ENCODE results near the gene MUSTN1. TPM values are rescaled to one million over a fixed set of nuclear protein-coding genes. Genes with fewer than 3 reads are reported as not detected.

The MUSTN1 gene
- total RNA-seq, 5 donors from 2014 or later (not counting 1 experiment from before 2014, with no cell fraction given) = 1.6 to 10.2 (median 4.1) TPM

DNA sequence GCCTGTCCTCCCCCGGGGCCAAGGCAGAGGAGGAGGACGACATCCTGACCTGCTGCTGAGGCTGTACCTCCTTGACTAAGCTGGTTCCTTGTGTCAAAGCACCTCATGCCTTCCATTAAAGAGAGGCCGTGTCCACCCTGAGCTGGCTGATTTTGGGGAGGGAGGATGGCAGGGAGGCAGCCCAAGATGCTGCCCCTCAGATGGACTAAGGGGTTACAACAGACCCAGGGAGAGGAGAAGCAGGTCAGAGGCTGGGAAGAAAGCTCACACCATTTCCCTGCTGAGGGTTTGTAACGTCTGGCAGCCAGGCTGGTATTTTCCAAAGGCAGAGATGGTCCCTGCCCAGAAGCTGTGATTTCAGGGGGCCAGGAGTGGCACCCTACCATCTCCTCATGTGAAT is 42.9 kb downstream of the MUSTN1 start:
- no peak for DNase-seq
- 72% methylated on average over 3 of the region's 4 CpGs for WGBS (ENCODE audit: insufficient coverage)
- CTCF ChIA-PET = no interaction called here

GRCh38 chr3:52791366-52791765 is 43.5 kb downstream of the MUSTN1 start:
- 73% methylated on average over 8 of the region's 12 CpGs for WGBS (ENCODE audit: insufficient coverage)
- H3K27ac Mint-ChIP-seq = no peak overlapping the region
- no peaks in the 10 kb centered on the region for H3K4me1 ChIP-seq (ENCODE audit: control insufficient read depth in 1 of 2, extremely low read depth in 1 of 2, insufficient read depth in 2 of 2, low read length in 2 of 2)

More for the DNA sequence above, 42.9 kb downstream of the MUSTN1 start:
- POLR2A ChIA-PET = no interaction called here
- Histone ChIP-seq H3K27ac (ENCODE audit: low read length) (no peak overlapping the region), H3K27me3 (replicated peaks in 1 of 2; ENCODE audit: control insufficient read depth in 2 of 2, extremely low read depth in 1 of 2, insufficient read depth in 2 of 2, low read length in 1 of 2) (peaks cover 0 to 24% of the 10 kb centered on the region in 2 experiments), H3K36me3 (ENCODE audit: control insufficient read depth in 2 of 2, extremely low read depth in 1 of 2, insufficient read depth in 1 of 2, low read length in 1 of 2) (no peaks in the 10 kb centered on the region), H3K4me3 (ENCODE audit: control insufficient read depth in 1 of 2, extremely low read depth in 1 of 2, low read length in 1 of 2) (no peak overlapping the region), H3K9me3 (no peaks in the 10 kb centered on the region), H3K4me1 (ENCODE audit: control insufficient read depth in 1 of 2, extremely low read depth in 1 of 2, insufficient read depth in 2 of 2, low read length in 2 of 2) (no peaks in the 10 kb centered on the region)
- no peak overlapping the region for H3K4me3 Mint-ChIP-seq
- no peak overlapping the region for H3K27ac Mint-ChIP-seq
- no peaks in the 10 kb centered on the region for H3K4me1 Mint-ChIP-seq
- ATAC-seq (replicated peaks in 1 of 4) = no peak
- H3K9me3 Mint-ChIP-seq = no peaks in the 10 kb centered on the region
- no peaks in the 10 kb centered on the region for H3K36me3 Mint-ChIP-seq
- no peaks in the 10 kb centered on the region for H3K27me3 Mint-ChIP-seq

DNA sequence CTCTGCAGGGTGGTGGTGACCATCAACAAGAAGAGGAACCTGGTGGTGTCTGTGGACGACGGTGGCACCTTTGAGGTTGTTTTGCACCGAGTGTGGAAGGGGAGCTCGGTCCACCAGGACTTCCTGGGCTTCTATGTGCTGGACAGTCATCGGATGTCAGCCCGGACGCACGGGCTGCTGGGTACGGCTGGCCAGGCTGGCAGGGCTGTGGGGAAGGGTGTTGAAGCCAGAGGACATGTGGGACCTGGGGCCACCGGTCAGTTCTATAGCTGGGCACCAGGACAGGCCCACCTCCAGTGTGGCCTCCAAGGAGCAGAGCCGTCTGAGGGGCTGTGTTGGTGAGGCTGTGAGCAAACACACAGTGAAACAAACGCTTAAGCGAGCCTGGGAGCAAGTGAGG is 44.1 kb downstream of the MUSTN1 start:
- ChIA-PET POLR2A (no interaction called here), CTCF (interaction anchor here in 1 of 2 donors (1.1 kb wide), 1 partner anchor 225 kb away, joined by 3 read pairs; no protein-coding TSS in a partner anchor)
- ATAC-seq (replicated peaks in 1 of 4) (no peak), DNase-seq (no peak)
- Histone ChIP-seq H3K36me3 (ENCODE audit: control insufficient read depth in 2 of 2, extremely low read depth in 1 of 2, insufficient read depth in 1 of 2, low read length in 1 of 2) (no peaks in the 10 kb centered on the region), H3K27ac (ENCODE audit: low read length) (no peak overlapping the region), H3K4me3 (ENCODE audit: control insufficient read depth in 1 of 2, extremely low read depth in 1 of 2, low read length in 1 of 2) (no peak overlapping the region), H3K9me3 (no peaks in the 10 kb centered on the region), H3K4me1 (ENCODE audit: control insufficient read depth in 1 of 2, extremely low read depth in 1 of 2, insufficient read depth in 2 of 2, low read length in 2 of 2) (no peaks in the 10 kb centered on the region), H3K27me3 (replicated peaks in 1 of 2; ENCODE audit: control insufficient read depth in 2 of 2, extremely low read depth in 1 of 2, insufficient read depth in 2 of 2, low read length in 1 of 2) (peaks cover 0 to 23% of the 10 kb centered on the region in 2 experiments)
- no peak overlapping the region for H3K4me3 Mint-ChIP-seq
- no peaks in the 10 kb centered on the region for H3K9me3 Mint-ChIP-seq
- no peaks in the 10 kb centered on the region for H3K27me3 Mint-ChIP-seq
- H3K36me3 Mint-ChIP-seq = no peaks in the 10 kb centered on the region
- H3K27ac Mint-ChIP-seq = no peak overlapping the region
- H3K4me1 Mint-ChIP-seq = no peaks in the 10 kb centered on the region
- WGBS (ENCODE audit: insufficient coverage) = 88% methylated on average over 12 of the region's 13 CpGs

More at GRCh38 chr3:52791366-52791765, 43.5 kb downstream of the MUSTN1 start:
- DNase-seq (no peak), ATAC-seq (replicated peaks in 1 of 4) (no peak)
- Mint-ChIP-seq H3K27me3 (no peaks in the 10 kb centered on the region), H3K9me3 (no peaks in the 10 kb centered on the region), H3K4me3 (no peak overlapping the region), H3K4me1 (no peaks in the 10 kb centered on the region), H3K36me3 (no peaks in the 10 kb centered on the region)
- Histone ChIP-seq H3K36me3 (ENCODE audit: control insufficient read depth in 2 of 2, extremely low read depth in 1 of 2, insufficient read depth in 1 of 2, low read length in 1 of 2) (no peaks in the 10 kb centered on the region), H3K27ac (ENCODE audit: low read length) (no peak overlapping the region), H3K27me3 (replicated peaks in 1 of 2; ENCODE audit: control insufficient read depth in 2 of 2, extremely low read depth in 1 of 2, insufficient read depth in 2 of 2, low read length in 1 of 2) (peaks cover 0 to 23% of the 10 kb centered on the region in 2 experiments), H3K4me3 (ENCODE audit: control insufficient read depth in 1 of 2, extremely low read depth in 1 of 2, low read length in 1 of 2) (no peak overlapping the region), H3K9me3 (no peaks in the 10 kb centered on the region)
- POLR2A ChIA-PET = no interaction called here
- CTCF ChIA-PET = interaction anchor here in 1 of 2 donors (1.1 kb wide), 1 partner anchor 224 kb away, joined by 3 read pairs; no protein-coding TSS in a partner anchor

DNA sequence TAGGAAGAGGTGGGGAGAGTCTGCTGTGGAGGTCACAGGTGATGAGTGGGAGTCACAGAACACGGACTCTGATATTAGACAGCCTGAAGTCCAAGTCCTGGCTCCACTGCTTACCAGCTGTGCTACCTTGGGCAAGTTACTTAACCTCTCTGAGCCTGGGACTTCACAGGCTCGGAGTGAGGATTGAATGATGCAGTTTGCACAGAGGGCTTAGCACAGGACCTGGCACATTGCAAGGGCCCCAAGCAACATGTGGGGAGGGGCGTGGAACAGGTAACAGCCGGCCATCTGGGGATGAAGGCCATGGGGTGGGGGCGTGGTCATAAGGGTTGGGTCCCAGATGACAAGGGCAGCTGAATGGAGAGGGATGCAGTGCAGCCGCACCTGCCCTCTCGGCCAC is 44.5 kb downstream of the MUSTN1 start:
- Histone ChIP-seq H3K4me3 (ENCODE audit: control insufficient read depth in 1 of 2, extremely low read depth in 1 of 2, low read length in 1 of 2) (no peak overlapping the region), H3K9me3 (no peaks in the 10 kb centered on the region), H3K4me1 (ENCODE audit: control insufficient read depth in 1 of 2, extremely low read depth in 1 of 2, insufficient read depth in 2 of 2, low read length in 2 of 2) (no peaks in the 10 kb centered on the region), H3K36me3 (ENCODE audit: control insufficient read depth in 2 of 2, extremely low read depth in 1 of 2, insufficient read depth in 1 of 2, low read length in 1 of 2) (no peaks in the 10 kb centered on the region), H3K27ac (ENCODE audit: low read length) (no peak overlapping the region), H3K27me3 (replicated peaks in 1 of 2; ENCODE audit: control insufficient read depth in 2 of 2, extremely low read depth in 1 of 2, insufficient read depth in 2 of 2, low read length in 1 of 2) (peaks cover 0 to 23% of the 10 kb centered on the region in 2 experiments)
- no peak overlapping the region for H3K27ac Mint-ChIP-seq
- H3K4me1 Mint-ChIP-seq = no peaks in the 10 kb centered on the region
- H3K9me3 Mint-ChIP-seq = no peaks in the 10 kb centered on the region
- H3K27me3 Mint-ChIP-seq = no peaks in the 10 kb centered on the region
- POLR2A ChIA-PET = no interaction called here
- DNase-seq (no peak), ATAC-seq (replicated peaks in 1 of 4) (no peak)
- 77% methylated on average over 6 of the region's 7 CpGs for WGBS (ENCODE audit: insufficient coverage)
- H3K4me3 Mint-ChIP-seq = no peak overlapping the region
- no peaks in the 10 kb centered on the region for H3K36me3 Mint-ChIP-seq
- CTCF ChIA-PET = interaction anchor here in 1 of 2 donors (1.1 kb wide), 1 partner anchor 225 kb away, joined by 3 read pairs; no protein-coding TSS in a partner anchor

- H3K27me3 Mint-ChIP-seq = no peaks in the 10 kb centered on the region
- WGBS (ENCODE audit: insufficient coverage) = 86% methylated on average over 6 of the region's 6 CpGs
- Histone ChIP-seq H3K4me3 (ENCODE audit: control insufficient read depth in 1 of 2, extremely low read depth in 1 of 2, low read length in 1 of 2) (no peak overlapping the region), H3K27ac (ENCODE audit: low read length) (no peak overlapping the region), H3K9me3 (no peaks in the 10 kb centered on the region), H3K4me1 (ENCODE audit: control insufficient read depth in 1 of 2, extremely low read depth in 1 of 2, insufficient read depth in 2 of 2, low read length in 2 of 2) (no peaks in the 10 kb centered on the region), H3K27me3 (replicated peaks in 1 of 2; ENCODE audit: control insufficient read depth in 2 of 2, extremely low read depth in 1 of 2, insufficient read depth in 2 of 2, low read length in 1 of 2) (peaks cover 0 to 21% of the 10 kb centered on the region in 2 experiments), H3K36me3 (ENCODE audit: control insufficient read depth in 2 of 2, extremely low read depth in 1 of 2, insufficient read depth in 1 of 2, low read length in 1 of 2) (no peaks in the 10 kb centered on the region)
- no peak overlapping the region for H3K27ac Mint-ChIP-seq
- H3K36me3 Mint-ChIP-seq = no peaks in the 10 kb centered on the region
- H3K4me1 Mint-ChIP-seq = no peaks in the 10 kb centered on the region
- CTCF ChIA-PET = no interaction called here
- ATAC-seq (replicated peaks in 1 of 4) (no peak), DNase-seq (no peak)
- no peaks in the 10 kb centered on the region for H3K9me3 Mint-ChIP-seq
- no peak overlapping the region for H3K4me3 Mint-ChIP-seq
- POLR2A ChIA-PET = no interaction called here
Measured at GRCh38 chr3:52789746-52790040, 45.1 kb downstream of the MUSTN1 start.

GRCh38 chr3:52788890-52789745 is 45.7 kb downstream of the MUSTN1 start:
- ATAC-seq (replicated peaks in 1 of 4) (no peak), DNase-seq (no peak)
- Mint-ChIP-seq H3K36me3 (no peaks in the 10 kb centered on the region), H3K4me3 (no peak overlapping the region), H3K27me3 (no peaks in the 10 kb centered on the region), H3K9me3 (no peaks in the 10 kb centered on the region), H3K27ac (no peak overlapping the region), H3K4me1 (no peaks in the 10 kb centered on the region)
- ChIA-PET CTCF (no interaction called here), POLR2A (no interaction called here)
- Histone ChIP-seq H3K4me1 (ENCODE audit: control insufficient read depth in 1 of 2, extremely low read depth in 1 of 2, insufficient read depth in 2 of 2, low read length in 2 of 2) (no peaks in the 10 kb centered on the region), H3K27me3 (replicated peaks in 1 of 2; ENCODE audit: control insufficient read depth in 2 of 2, extremely low read depth in 1 of 2, insufficient read depth in 2 of 2, low read length in 1 of 2) (peaks cover 0 to 17% of the 10 kb centered on the region in 2 experiments), H3K27ac (ENCODE audit: low read length) (no peak overlapping the region), H3K4me3 (ENCODE audit: control insufficient read depth in 1 of 2, extremely low read depth in 1 of 2, low read length in 1 of 2) (no peak overlapping the region), H3K36me3 (ENCODE audit: control insufficient read depth in 2 of 2, extremely low read depth in 1 of 2, insufficient read depth in 1 of 2, low read length in 1 of 2) (no peaks in the 10 kb centered on the region), H3K9me3 (no peaks in the 10 kb centered on the region)
- WGBS (ENCODE audit: insufficient coverage) = 85% methylated on average over 15 of the region's 16 CpGs
